T-helper 1 cell treated with Interleukin-12 subunit alpha and Interleukin-12 subunit beta and Interleukin-4 antibody, amounts not matched to agents 30 ng/mL and 1 ng/mL, for 36 hours (primary cell): ENCODE measurements around the gene LGI4. TPM values are rescaled to one million over a fixed set of nuclear protein-coding genes. Genes with fewer than 3 reads are reported as not detected.
"Not testable (repeated sequence)": the region's sequence is repeated elsewhere in the genome, so short reads cannot be mapped to it uniquely, and the experiment has no call there.

Experiments
- intact Hi-C: fragments of 100-400 bp; cut with micrococcal nuclease; formaldehyde crosslinking; loops from one replicate; pipeline ENCODE4 v1.15.1; 2024
- total RNA-seq: library from RNA; stranded (reverse); gene quantifications from 2 replicates; pipeline ENCODE4 v1.2.3, GENCODE V29; 2022

Gene LGI4
- total RNA-seq, 1 donor from 2014 or later, result 0.12 TPM

- intact Hi-C loops, result no loop called here
Measured at GRCh38 chr19:35108730-35109129, 26.1 kb downstream of the LGI4 start.

- intact Hi-C loops, result no loop called here
Measured at GRCh38 chr19:35107545-35107944, 27.3 kb downstream of the LGI4 start.

- intact Hi-C loops, result no loop called here
Measured at GRCh38 chr19:35106898-35107541, 27.8 kb downstream of the LGI4 start.

GRCh38 chr19:35106291-35106583, 28.6 kb downstream of the LGI4 start:
- intact Hi-C loops, result no loop called here

- intact Hi-C loops, result no loop called here
Measured at GRCh38 chr19:35105411-35106290, 29.2 kb downstream of the LGI4 start.

GRCh38 chr19:35105047-35105410, 29.8 kb downstream of the LGI4 start:
- intact Hi-C loops, result no loop called here

- intact Hi-C loops, result no loop called here
Measured at GRCh38 chr19:35104361-35104760, 30.5 kb downstream of the LGI4 start.

GRCh38 chr19:35103614-35104013, 31.2 kb downstream of the LGI4 start:
- intact Hi-C loops, result not testable (repeated sequence)

- intact Hi-C loops, result not testable (repeated sequence)
Measured at GRCh38 chr19:35101949-35102348, 32.9 kb downstream of the LGI4 start.

GRCh38 chr19:35100588-35101533, 34.0 kb downstream of the LGI4 start:
- intact Hi-C loops, result no loop called here

- intact Hi-C loops, result no loop called here
Measured at GRCh38 chr19:35099897-35100275, 35.0 kb downstream of the LGI4 start.

GRCh38 chr19:35099155-35099896, 35.5 kb downstream of the LGI4 start:
- intact Hi-C loops, result no loop called here

- intact Hi-C loops, result no loop called here
Measured at GRCh38 chr19:35098413-35099049, 36.3 kb downstream of the LGI4 start.

- intact Hi-C loops, result no loop called here
Measured at GRCh38 chr19:35095667-35096368, 39.0 kb downstream of the LGI4 start.

- intact Hi-C loops, result no loop called here
Measured at GRCh38 chr19:35094656-35095055, 40.2 kb downstream of the LGI4 start.

- intact Hi-C loops, result no loop called here
Measured at GRCh38 chr19:35093941-35094647, 40.8 kb downstream of the LGI4 start.

GRCh38 chr19:35093430-35093829, 41.4 kb downstream of the LGI4 start:
- intact Hi-C loops, result no loop called here

- intact Hi-C loops, result loop anchor here (1.0 kb wide), 3 partner anchors 23 to 117 kb away; no protein-coding TSS in a partner anchor
Measured at GRCh38 chr19:35090506-35091214, 44.2 kb downstream of the LGI4 start.

- intact Hi-C loops, result loop anchor here (1.0 kb wide), 3 partner anchors 23 to 117 kb away; no protein-coding TSS in a partner anchor
Measured at GRCh38 chr19:35090160-35090505, 44.7 kb downstream of the LGI4 start.
